K562 (cell line): ENCODE results near the gene SLC26A8. TPM values are rescaled to one million over a fixed set of nuclear protein-coding genes. Genes with fewer than 3 reads are reported as not detected.

Source experiments
- ARID4B ChIP-seq: sonication (generic); formaldehyde crosslinking; IDR thresholded peaks from 2 replicates; pipeline ENCODE4 v1.8.0; 2022; ENCODE audit warnings: mild to moderate bottlenecking, missing genetic modification reagents
- BHLHE40 ChIP-seq: IDR thresholded peaks from 2 replicates; pipeline ENCODE4 v1.6.1; 2011; ENCODE audit warnings: low read length, improper control_type of control experiment
- CHAMP1 ChIP-seq: fragments of 450-650 bp; IDR thresholded peaks from 2 replicates; pipeline ENCODE4 v1.6.1; 2016; ENCODE audit warnings: mild to moderate bottlenecking
- CXXC5 ChIP-seq: fragments of 250-450 bp; sonication (Bioruptor Pico); IDR thresholded peaks from 2 replicates; pipeline ENCODE4 v1.8.0; 2022; ENCODE audit warnings: inconsistent platforms, mild to moderate bottlenecking, moderate library complexity
- HDAC3 ChIP-seq: fragments of 450-650 bp; IDR thresholded peaks from 2 replicates; pipeline ENCODE4 v1.6.1; 2018; ENCODE audit warnings: borderline replicate concordance, mild to moderate bottlenecking, moderate library complexity; ENCODE audit not compliant: partially characterized antibody
- HLTF ChIP-seq: fragments of 450-650 bp; IDR thresholded peaks from 2 replicates; pipeline ENCODE4 v1.6.1; 2016
- HMBOX1 ChIP-seq: sonication (generic); IDR thresholded peaks from 2 replicates; pipeline ENCODE4 v1.6.1; 2016
- HNRNPL ChIP-seq: fragments of 200-400 bp; formaldehyde crosslinking; IDR thresholded peaks from 2 replicates; pipeline ENCODE4 v1.6.1; 2017; ENCODE audit warnings: low read depth, mild to moderate bottlenecking, low read length
- KLF10 ChIP-seq: fragments of 250-450 bp; sonication (Bioruptor Pico); IDR thresholded peaks from 2 replicates; pipeline ENCODE4 v1.6.1; 2021; ENCODE audit warnings: matching md5 sums
- SMAD2 ChIP-seq: fragments of 150-350 bp; IDR thresholded peaks from 2 replicates; pipeline ENCODE4 v1.6.1; 2014; ENCODE audit warnings: low read depth, mild to moderate bottlenecking, low read length
- SRSF1 ChIP-seq: fragments of 200-400 bp; formaldehyde crosslinking; IDR thresholded peaks from 2 replicates; pipeline ENCODE4 v1.6.1; 2017; ENCODE audit warnings: mild to moderate bottlenecking, low read depth, low read length, moderate library complexity
- TCF7L2 ChIP-seq: fragments of 150-350 bp; IDR thresholded peaks from 2 replicates; pipeline ENCODE4 v1.6.1; 2016; ENCODE audit warnings: low read depth, mild to moderate bottlenecking, low read length, moderate library complexity
- TEAD1 ChIP-seq, 2 experiments: fragments of 450-650 bp in 1 of 2; sonication (generic) in 1 of 2; formaldehyde crosslinking; IDR thresholded peaks; 2 replicates each; pipeline versions ENCODE4 v1.4.0 to v1.8.0; 2020 to 2022; ENCODE audit warnings: mild to moderate bottlenecking in 2 of 2, missing genetic modification reagents in 1 of 2
- THRB ChIP-seq: fragments of 450-650 bp; formaldehyde crosslinking; conservative IDR thresholded peaks from 2 replicates; pipeline ENCODE4 v1.4.0; 2022; ENCODE audit warnings: mild to moderate bottlenecking, missing genetic modification characterization
- ZBTB1 ChIP-seq: sonication (generic); formaldehyde crosslinking; IDR thresholded peaks from 2 replicates; pipeline ENCODE4 v1.8.1; 2023; ENCODE audit warnings: missing genetic modification reagents, low read depth, mild to moderate bottlenecking, borderline replicate concordance
- ZFP91 ChIP-seq: sonication (generic); formaldehyde crosslinking; IDR thresholded peaks from 2 replicates; pipeline ENCODE4 v1.8.0; 2022; ENCODE audit warnings: mild to moderate bottlenecking, missing genetic modification reagents
- ZNF217 ChIP-seq: sonication (generic); formaldehyde crosslinking; IDR thresholded peaks from 2 replicates; pipeline ENCODE4 v1.8.0; 2022; ENCODE audit warnings: mild to moderate bottlenecking, missing genetic modification reagents
- polyA plus RNA-seq, 8 experiments: library from polyadenylated mRNA; depleted of rRNA in 4 of 8; stranded (reverse) in 5 of 8; unstranded in 3 of 8; fragments of >200 nt; fragmentation: Nextera tagmentation in 2 of 8; fragmentation: Illumina TruSeq in 1 of 8; extraction: Ambion mirVana in 2 of 8; extraction: Trizol in 1 of 8; gene quantifications; 2 replicates each; pipeline versions ENCODE4 v1.2.1 to v1.2.3, GENCODE V29; 2011 to 2014; ENCODE audit warnings: inconsistent platforms in 1 of 8, missing spikeins in 1 of 8
- total RNA-seq, 7 experiments: library from RNA; depleted of rRNA in 6 of 7; stranded (reverse); fragments of >200 nt in 6 of 7; fragmentation: Illumina TruSeq in 2 of 7; extraction: Trizol in 2 of 7; gene quantifications; 2 replicates each; pipeline versions ENCODE4 v1.2.1 to v1.2.3, GENCODE V29; 2011 to 2021; ENCODE audit warnings: low replicate concordance in 1 of 7

The SLC26A8 gene
- total and polyA plus RNA-seq, 9 of the 15 experiments (the other 6 are each of a cell fraction or from before 2014, with no cell fraction given): not detected

- TF ChIP-seq SRSF1: 0 out of 2 replicates have a peak, but pooled peaks have one; percentile 4
- TF ChIP-seq HDAC3: peak; percentile 92
- TF ChIP-seq THRB (CRISPR knock-in tag): no peak
- no peak for TF ChIP-seq HLTF
- TF ChIP-seq SMAD2: no peak
- no peak; the same call in 1 of the 2 replicates for TF ChIP-seq BHLHE40
- TF ChIP-seq CHAMP1: 0 out of 2 replicates have a peak, but pooled peaks have one; percentile 84
- TF ChIP-seq HMBOX1: peak; percentile 89
- TF ChIP-seq CXXC5: peak; percentile 69
- TF ChIP-seq ARID4B (CRISPR knock-in tag): peak; percentile 85
- TF ChIP-seq KLF10 (CRISPR knock-in tag): no peak
- TF ChIP-seq ZNF217 (CRISPR knock-in tag): no peak
- TF ChIP-seq TCF7L2: peak; percentile 71
- TF ChIP-seq ZFP91 (CRISPR knock-in tag): peak; percentile 92
- TF ChIP-seq ZBTB1: peak; percentile 64; the same call in 1 of the 2 replicates
- TF ChIP-seq TEAD1 (CRISPR knock-in tag; IDR thresholded peaks at IDR 0.05): peak; percentile 33 to 89; a peak in 2 of 4 replicates
- TF ChIP-seq HNRNPL: peak; percentile 57; the same call in 1 of the 2 replicates
Observed at GRCh38 chr6:36027501-36028087, 3.2 kb upstream of the SLC26A8 start, which contains the start of gene MAPK14 (continued).
